CD4-positive, alpha-beta T cell (primary cell): ENCODE data around the gene ANGEL1. TPM values are rescaled to one million over a fixed set of nuclear protein-coding genes. Genes with fewer than 3 reads are reported as not detected.

Source experiments
- ATAC-seq: fragments of 200-7000 bp; cut with Tn5 transposase; one replicate; pipeline ENCODE4 v1.10.0; 2022; ENCODE audit warnings: mild to moderate bottlenecking; ENCODE audit not compliant: poor library complexity
- CTCF ChIA-PET: fragments of 350-600 bp; sonication (Branson Sonifier 250); formaldehyde crosslinking; loops from one replicate; lab custom pipeline; 2021; ENCODE audit warnings: antibody characterized with exemption, inconsistent platforms; lab: Charles Lee
- POLR2A ChIA-PET: fragments of 350-600 bp; sonication (Branson Sonifier 250); formaldehyde crosslinking; loops from one replicate; lab custom pipeline; 2021; ENCODE audit warnings: antibody characterized with exemption, inconsistent platforms; lab: Charles Lee
- DNase-seq, 14 experiments: peaks; one replicate each; pipeline ENCODE4 v3.0.0-alpha.2; 2013 to 2020; ENCODE audit warnings: mixed read lengths in 2 of 14
- H3K27ac ChIP-seq, 2 donors: one replicate each; pipeline versions ENCODE4 v1.5.1 to v1.7.0; 2013; ENCODE audit warnings: low read length in 2 of 2, low read depth in 1 of 2, mild to moderate bottlenecking in 1 of 2
- H3K27me3 ChIP-seq, 2 experiments: 1 replicate in 1 of 2; 2 replicates in 1 of 2; pipeline versions ENCODE4 v1.6.1 to v1.7.0; 2013; ENCODE audit warnings: low read length in 2 of 2, control low read depth in 1 of 2, mild to moderate bottlenecking in 1 of 2, moderate library complexity in 1 of 2; ENCODE audit not compliant: insufficient read depth in 2 of 2, control insufficient read depth in 1 of 2
- H3K36me3 ChIP-seq: one replicate; pipeline ENCODE4 v1.6.1; 2013; ENCODE audit warnings: low read length, control low read depth; ENCODE audit not compliant: insufficient read depth
- H3K4me1 ChIP-seq: one replicate; pipeline ENCODE4 v1.6.1; 2013; ENCODE audit warnings: low read length, control low read depth; ENCODE audit not compliant: insufficient read depth
- H3K4me3 ChIP-seq: one replicate; pipeline ENCODE4 v1.5.1; 2013; ENCODE audit warnings: mild to moderate bottlenecking, low read length, moderate library complexity
- H3K9me3 ChIP-seq, 2 experiments: 1 replicate in 1 of 2; 2 replicates in 1 of 2; pipeline versions ENCODE4 v1.6.1 to v1.7.0; 2013; ENCODE audit warnings: low read length in 2 of 2, mild to moderate bottlenecking in 2 of 2, control low read depth in 1 of 2, moderate library complexity in 1 of 2; ENCODE audit not compliant: control insufficient read depth in 1 of 2, insufficient read depth in 1 of 2
- H3K27ac Mint-ChIP-seq: one replicate; pipeline ENCODE4 v1.8.0; 2020; ENCODE audit warnings: mixed read lengths
- H3K27me3 Mint-ChIP-seq: one replicate; pipeline ENCODE4 v1.8.0; 2021; ENCODE audit warnings: mixed read lengths
- H3K36me3 Mint-ChIP-seq: one replicate; pipeline ENCODE4 v1.8.0; 2021; ENCODE audit warnings: low read depth, mixed read lengths
- H3K4me1 Mint-ChIP-seq: one replicate; pipeline ENCODE4 v1.8.0; 2021; ENCODE audit warnings: low read depth, mixed read lengths
- H3K4me3 Mint-ChIP-seq: one replicate; pipeline ENCODE4 v1.8.0; 2020; ENCODE audit warnings: mild to moderate bottlenecking, mixed read lengths
- H3K9me3 Mint-ChIP-seq: one replicate; pipeline ENCODE4 v1.8.0; 2020; ENCODE audit warnings: mixed read lengths
- CTCF ChIP-seq: fragments of 200-600 bp; IDR thresholded peaks from one replicate; pipeline ENCODE4 v1.8.0; 2022; ENCODE audit warnings: antibody characterized with exemption, mild to moderate bottlenecking
- intact Hi-C, 2 experiments: fragments of 100-400 bp; cut with DNase I in 1 of 2; cut with micrococcal nuclease in 1 of 2; formaldehyde crosslinking; loops; one replicate each; pipeline versions ENCODE4 v1.15.1 to v1.9.0; 2023 to 2025; cut with DNase I, micrococcal nuclease
- total RNA-seq, 174 experiments: library from RNA in 2 of 174; stranded (reverse) in 2 of 174; gene quantifications; one replicate each; pipeline ENCODE4 v1.2.3 and lab custom pipeline; 2021 to 2026

Gene ANGEL1
- total RNA-seq, 2 experiments from 2014 or later = 10.1 to 10.4 TPM

GRCh38 chr14:76812093-76812421 lies 625 bp downstream of the ANGEL1 start:
- intact Hi-C loops = loop anchor here in 1 of 2 experiments (2.0 to 10.0 kb wide), 5 partner anchors 507 to 825 kb away; partner anchors contain the start of genes AHSA1, IFT43, SAMD15 and SPTLC2
- no peaks in the 10 kb centered on the region for H3K27me3 Mint-ChIP-seq
- ChIA-PET CTCF (interaction anchor here (0.9 to 1.8 kb wide), 6 partner anchors 27 to 504 kb away, joined by 3 to 7 read pairs (median 4); no protein-coding TSS in a partner anchor), POLR2A (interaction anchor here (0.6 to 1.9 kb wide), 12 partner anchors 12 to 1039 kb away, joined by 3 to 7 read pairs (median 4); partner anchors contain the start of genes CIPC and VASH1)
- H3K4me3 ChIP-seq = peak overlapping the region; percentile 84
- peaks cover 28% of the 10 kb centered on the region for H3K4me1 ChIP-seq
- no peaks in the 10 kb centered on the region for H3K9me3 Mint-ChIP-seq
- peaks cover 35% of the 10 kb centered on the region for H3K4me1 Mint-ChIP-seq
- H3K27me3 ChIP-seq = no peaks in the 10 kb centered on the region
- peak overlapping the region; percentile 96 for H3K27ac Mint-ChIP-seq
- TF ChIP-seq CTCF = no peak
- ATAC-seq (no peak), DNase-seq (peak in 3 of 14 experiments; percentile 4 to 34 (median 27))
- H3K36me3 ChIP-seq = peaks cover 22% of the 10 kb centered on the region
- H3K27ac ChIP-seq = peak overlapping the region; percentile 39 to 67
- no peaks in the 10 kb centered on the region for H3K9me3 ChIP-seq
- peaks cover 41% of the 10 kb centered on the region for H3K36me3 Mint-ChIP-seq
- peak overlapping the region; percentile 96 for H3K4me3 Mint-ChIP-seq

- Histone ChIP-seq H3K4me3 (peak overlapping the region; percentile 84), H3K27me3 (no peaks in the 10 kb centered on the region), H3K27ac (no peak overlapping the region), H3K9me3 (no peaks in the 10 kb centered on the region), H3K4me1 (peaks cover 28% of the 10 kb centered on the region), H3K36me3 (peaks cover 27% of the 10 kb centered on the region)
- POLR2A ChIA-PET = interaction anchor here (0.7 to 1.9 kb wide), 9 partner anchors 11 to 216 kb away, joined by 3 to 7 read pairs (median 3); partner anchors contain the start of gene VASH1
- Mint-ChIP-seq H3K4me3 (peak overlapping the region; percentile 96), H3K27ac (peak overlapping the region; percentile 96), H3K27me3 (no peaks in the 10 kb centered on the region), H3K9me3 (no peaks in the 10 kb centered on the region), H3K36me3 (peaks cover 46% of the 10 kb centered on the region), H3K4me1 (peaks cover 35% of the 10 kb centered on the region)
- CTCF ChIA-PET = interaction anchor here (0.6 to 1.8 kb wide), 10 partner anchors 27 to 504 kb away, joined by 3 to 7 read pairs (median 4); no protein-coding TSS in a partner anchor
- ATAC-seq = no peak
- no peak for TF ChIP-seq CTCF
- DNase-seq = no peak
- intact Hi-C loops = loop anchor here (1.0 to 10.0 kb wide), 6 partner anchors 43 to 824 kb away; partner anchors contain the start of genes AHSA1 (in 1 of the 2), IFT43 (in 1 of the 2), SAMD15 (in 1 of the 2) and SPTLC2 (in 1 of the 2)
Measured at GRCh38 chr14:76811561-76811960, 1.1 kb downstream of the ANGEL1 start.

GRCh38 chr14:76810953-76811400 lies 1.7 kb downstream of the ANGEL1 start:
- H3K36me3 ChIP-seq = peaks cover 32% of the 10 kb centered on the region
- ChIA-PET CTCF (interaction anchor here (0.6 to 1.2 kb wide), 9 partner anchors 26 to 505 kb away, joined by 3 to 6 read pairs (median 3); no protein-coding TSS in a partner anchor), POLR2A (interaction anchor here (0.6 to 1.7 kb wide), 7 partner anchors 10 to 898 kb away, joined by 3 read pairs; partner anchors contain the start of genes GSTZ1 and POMT2)
- no peaks in the 10 kb centered on the region for H3K9me3 ChIP-seq
- H3K27ac ChIP-seq = peak overlapping the region; percentile 13 to 27
- peak in 6 of 14 experiments; percentile 8 to 68 (median 31) for DNase-seq
- peaks cover 28% of the 10 kb centered on the region for H3K4me1 ChIP-seq
- peaks cover 52% of the 10 kb centered on the region for H3K36me3 Mint-ChIP-seq
- peaks cover 35% of the 10 kb centered on the region for H3K4me1 Mint-ChIP-seq
- H3K27me3 Mint-ChIP-seq = no peaks in the 10 kb centered on the region
- H3K4me3 Mint-ChIP-seq = peak overlapping the region; percentile 96
- peak; percentile 33 for TF ChIP-seq CTCF
- H3K9me3 Mint-ChIP-seq = no peaks in the 10 kb centered on the region
- ATAC-seq = peak; percentile 28
- intact Hi-C loops = loop anchor here (1.0 to 10.0 kb wide), 6 partner anchors 42 to 824 kb away; partner anchors contain the start of genes AHSA1 (in 1 of the 2), IFT43 (in 1 of the 2), SAMD15 (in 1 of the 2) and SPTLC2 (in 1 of the 2)
- no peaks in the 10 kb centered on the region for H3K27me3 ChIP-seq
- H3K27ac Mint-ChIP-seq = peak overlapping the region; percentile 96
- H3K4me3 ChIP-seq = peak overlapping the region; percentile 84
